Endothelial cell of umbilical vein (primary cell): ENCODE data around the gene CPLANE2. TPM values are rescaled to one million over a fixed set of nuclear protein-coding genes. Genes with fewer than 3 reads are reported as not detected.

Experiments used
- BruUV-seq: library from RNA; stranded (reverse); fragments of 400-500 nt; replicated peaks from 2 replicates; lab custom pipeline; 2021; lab: Mats Ljungman, UMichigan
- CTCF ChIA-PET: fragments of 300-600, 350-600 bp; sonication (Branson Sonifier 250); formaldehyde crosslinking; loops from one replicate; lab custom pipeline; 2021; ENCODE audit warnings: antibody characterized with exemption, inconsistent platforms; lab: Charles Lee
- POLR2A ChIA-PET: fragments of 300-600, 350-600 bp; sonication (Branson Sonifier 250); formaldehyde crosslinking; loops from one replicate; lab custom pipeline; 2021; ENCODE audit warnings: antibody characterized with exemption, inconsistent platforms; lab: Charles Lee
- DNase-seq: peaks from one replicate; pipeline ENCODE4 v3.0.0-alpha.2; 2011; ENCODE audit warnings: low read depth, low spot score
- FAIRE-seq: peaks from 2 replicates; lab custom pipeline; 2011; peaks lifted over from hg19 to GRCh38; lab: Jason Lieb, UNC
- H2AFZ ChIP-seq: 2 replicates; pipeline ENCODE4 v1.6.0; 2012; ENCODE audit warnings: low read depth, low read length, control low read depth, inconsistent platforms
- H3K27ac ChIP-seq: 2 replicates; pipeline ENCODE4 v1.5.1; 2011; ENCODE audit warnings: low read depth, mild to moderate bottlenecking, control low read depth, low read length, moderate library complexity; ENCODE audit not compliant: insufficient read depth
- H3K27me3 ChIP-seq, 2 experiments: 2 replicates each; pipeline versions ENCODE4 v1.6.0 to v1.6.1; 2011; ENCODE audit warnings: low read length in 2 of 2, mixed read lengths in 1 of 2; ENCODE audit not compliant: control insufficient read depth in 2 of 2, insufficient read depth in 2 of 2
- H3K36me3 ChIP-seq, 2 experiments: 2 replicates in 1 of 2; 3 replicates in 1 of 2; pipeline ENCODE4 v1.5.1; 2011; ENCODE audit warnings: low read length in 2 of 2, mild to moderate bottlenecking in 1 of 2, moderate library complexity in 1 of 2; ENCODE audit not compliant: control insufficient read depth in 2 of 2, insufficient read depth in 2 of 2; ENCODE audit errors: extremely low read depth in 1 of 2
- H3K4me1 ChIP-seq: 3 replicates; pipeline ENCODE4 v1.5.1; 2011; ENCODE audit warnings: mild to moderate bottlenecking, low read length; ENCODE audit not compliant: control insufficient read depth, insufficient read depth; ENCODE audit errors: extremely low read depth
- H3K4me2 ChIP-seq: 2 replicates; pipeline ENCODE4 v1.6.1; 2011; ENCODE audit warnings: low read length, control low read depth, mixed read lengths; ENCODE audit not compliant: insufficient read depth
- H3K4me3 ChIP-seq, 3 experiments: fragments of 200-600 bp in 1 of 3; sonication (generic), shearing (Covaris generic) in 1 of 3; replicated peaks in 1 of 3; 2 replicates each; pipeline ENCODE4 v1.5.1; 2011 to 2016; ENCODE audit warnings: control low read depth in 3 of 3, low read length in 3 of 3, mild to moderate bottlenecking in 2 of 3, inconsistent platforms in 1 of 3, low read depth in 1 of 3, moderate library complexity in 1 of 3; ENCODE audit not compliant: insufficient read depth in 1 of 3
- H3K79me2 ChIP-seq: 2 replicates; pipeline ENCODE4 v1.6.0; 2012; ENCODE audit warnings: low read length, inconsistent platforms; ENCODE audit not compliant: control insufficient read depth, insufficient read depth
- H3K9ac ChIP-seq: replicated peaks from 2 replicates; pipeline ENCODE3; 2011; ENCODE audit warnings: low read length, control low read depth; ENCODE audit not compliant: insufficient read depth; ENCODE audit errors: extremely low read depth
- H3K9me1 ChIP-seq: replicated peaks from 3 replicates; pipeline ENCODE4 v1.6.0; 2011; ENCODE audit warnings: mild to moderate bottlenecking, low read length; ENCODE audit not compliant: control insufficient read depth, insufficient read depth; ENCODE audit errors: extremely low read depth
- H3K9me3 ChIP-seq: replicated peaks from 2 replicates; pipeline ENCODE4 v1.5.1; 2012; ENCODE audit warnings: low read length, inconsistent platforms; ENCODE audit not compliant: control insufficient read depth, insufficient read depth
- H4K20me1 ChIP-seq: replicated peaks from 2 replicates; pipeline ENCODE3; 2011; ENCODE audit warnings: mild to moderate bottlenecking, low read length; ENCODE audit not compliant: control insufficient read depth, insufficient read depth; ENCODE audit errors: extremely low read depth
- CTCF ChIP-seq, 2 donors: IDR thresholded peaks; 1 replicate in 1 of 2; 2 replicates in 1 of 2; pipeline ENCODE4 v1.5.1; 2011; ENCODE audit warnings: low read length in 2 of 2, mild to moderate bottlenecking in 2 of 2, moderate library complexity in 2 of 2, control low read depth in 1 of 2, inconsistent platforms in 1 of 2, low read depth in 1 of 2; ENCODE audit not compliant: insufficient read depth in 1 of 2; ENCODE audit errors: extremely low read depth in 1 of 2
- EZH2 ChIP-seq: IDR thresholded peaks from 2 replicates; pipeline ENCODE4 v1.6.1; 2012; ENCODE audit warnings: borderline replicate concordance, low read depth, mild to moderate bottlenecking, moderate library complexity, low read length, inconsistent platforms; ENCODE audit not compliant: severe bottlenecking
- FOS ChIP-seq: IDR thresholded peaks from 2 replicates; pipeline ENCODE4 v1.6.1; 2011; ENCODE audit warnings: mild to moderate bottlenecking, low read length, moderate library complexity, borderline replicate concordance; ENCODE audit not compliant: insufficient read depth
- GATA2 ChIP-seq: IDR thresholded peaks from 2 replicates; pipeline ENCODE4 v1.7.0; 2011; ENCODE audit warnings: low read depth, mild to moderate bottlenecking, moderate library complexity, mixed read lengths, low read length; ENCODE audit not compliant: insufficient read length, insufficient read depth
- JUN ChIP-seq: IDR thresholded peaks from 2 replicates; pipeline ENCODE4 v1.6.1; 2011; ENCODE audit warnings: borderline replicate concordance, low read depth; ENCODE audit not compliant: insufficient read length, insufficient read depth
- MAX ChIP-seq: IDR thresholded peaks from 2 replicates; pipeline ENCODE4 v1.6.1; 2011; ENCODE audit not compliant: insufficient read depth, insufficient read length
- MYC ChIP-seq: IDR thresholded peaks from one replicate; pipeline ENCODE4 v1.6.1; 2011; ENCODE audit warnings: mild to moderate bottlenecking, low read depth, low read length
- POLR2A ChIP-seq: IDR thresholded peaks from 2 replicates; pipeline ENCODE4 v1.6.1; 2012; ENCODE audit warnings: low read depth, mild to moderate bottlenecking, control low read depth, low read length
- POLR2AphosphoS5 ChIP-seq: IDR thresholded peaks from 2 replicates; pipeline ENCODE4 v1.6.1; 2012; ENCODE audit warnings: low read depth, mild to moderate bottlenecking, control low read depth, low read length, moderate library complexity; ENCODE audit not compliant: insufficient read depth
- dilution Hi-C: fragments of 300-500 bp; cut with MboI; formaldehyde crosslinking; loops from one replicate; pipeline ENCODE4 v1.15.0; 2019; ENCODE audit warnings: low sequenced_read_pairs; ENCODE audit not compliant: extremely low pct_ligation_motif_present
- intact Hi-C: fragments of 100-400 bp; cut with micrococcal nuclease; formaldehyde crosslinking; loops from one replicate; pipeline ENCODE4 v1.10.0; 2022
- polyA plus RNA-seq, 4 experiments: library from polyadenylated mRNA; depleted of rRNA in 3 of 4; stranded (reverse) in 3 of 4; unstranded in 1 of 4; fragments of >200 nt; gene quantifications; 2 replicates each; pipeline versions ENCODE4 v1.2.1 to v1.2.3, GENCODE V29; 2011 to 2012; ENCODE audit warnings: missing spikeins in 1 of 4
- total RNA-seq: library from RNA; stranded (reverse); gene quantifications from 2 replicates; pipeline ENCODE4 v1.2.3, GENCODE V29; 2021

The CPLANE2 gene
- total and polyA plus RNA-seq, 2 donors (not counting 3 experiments of a cell fraction or from before 2014, with no cell fraction given): 3.9 to 4.6 TPM

- dilution Hi-C loops: no loop called here
- Histone ChIP-seq H3K4me1 (peaks cover 7% of the 10 kb centered on the region), H3K27ac (no peak overlapping the region), H3K9me1 (no peaks in the 10 kb centered on the region), H3K4me3 (no peak overlapping the region), H3K27me3 (no peaks in the 10 kb centered on the region), H3K79me2 (no peaks in the 10 kb centered on the region), H3K9me3 (no peaks in the 10 kb centered on the region), H4K20me1 (no peaks in the 10 kb centered on the region), H2AFZ (no peak overlapping the region), H3K4me2 (no peak overlapping the region), H3K9ac (no peak overlapping the region), H3K36me3 (peaks cover 0 to 4% of the 10 kb centered on the region in 2 experiments)
- no peak for DNase-seq
- TF ChIP-seq CTCF (IDR thresholded peaks at IDR 0.05; ENCODE audit: extremely low read depth in 1 of 2, insufficient read depth in 1 of 2, low read depth in 1 of 2, low read length in 2 of 2) (no peak), POLR2AphosphoS5 (no peak), FOS (no peak), MYC (no peak), JUN (no peak), POLR2A (no peak), MAX (no peak), GATA2 (no peak), EZH2 (no peak)
- FAIRE-seq: no peak
- ChIA-PET CTCF (interaction anchor here (0.7 to 1.1 kb wide), 3 partner anchors 9 to 37 kb away, joined by 3 to 4 read pairs (median 4); no protein-coding TSS in a partner anchor), POLR2A (no interaction called here)
- intact Hi-C loops: no loop called here
- BruUV-seq: no TSS peak
Measured at GRCh38 chr1:16281765-16282164, 44.8 kb upstream of the CPLANE2 start.
